GM21723 (cell line): ENCODE data around the gene SPATA32.

Experiments used
- ATAC-seq: cut with Tn5 transposase; IDR thresholded peaks from one replicate; pipeline ENCODE4 v1.9.1; 2021; ENCODE audit warnings: mild to moderate bottlenecking, moderate library complexity; ENCODE audit not compliant: unreplicated experiment

Gene SPATA32

GRCh38 chr17:45293413-45294211, 31.7 kb upstream of the SPATA32 start:
- no peak for ATAC-seq

- ATAC-seq = no peak
Observed at GRCh38 chr17:45292696-45293412, 31.0 kb upstream of the SPATA32 start.

- ATAC-seq = no peak
Observed at GRCh38 chr17:45291171-45291805, 29.4 kb upstream of the SPATA32 start.

- ATAC-seq = no peak
Observed at GRCh38 chr17:45290269-45290765, 28.4 kb upstream of the SPATA32 start.

GRCh38 chr17:45289301-45290268, 27.7 kb upstream of the SPATA32 start:
- no peak for ATAC-seq

- no peak for ATAC-seq
Observed at GRCh38 chr17:45288825-45289224, 26.9 kb upstream of the SPATA32 start.

GRCh38 chr17:45287526-45288500, 25.9 kb upstream of the SPATA32 start:
- no peak for ATAC-seq

GRCh38 chr17:45286286-45286685, 24.4 kb upstream of the SPATA32 start:
- no peak for ATAC-seq

GRCh38 chr17:45284176-45285140, 22.6 kb upstream of the SPATA32 start:
- no peak for ATAC-seq

GRCh38 chr17:45283711-45284110, 21.8 kb upstream of the SPATA32 start:
- no peak for ATAC-seq

- ATAC-seq = no peak
Observed at GRCh38 chr17:45282683-45283644, 21.1 kb upstream of the SPATA32 start.

- no peak for ATAC-seq
Observed at GRCh38 chr17:45279898-45280297, 18.0 kb upstream of the SPATA32 start.

GRCh38 chr17:45277992-45278391, 16.1 kb upstream of the SPATA32 start:
- ATAC-seq = no peak

- ATAC-seq = no peak
Observed at GRCh38 chr17:45277216-45277849, 15.4 kb upstream of the SPATA32 start.

- ATAC-seq = no peak
Observed at GRCh38 chr17:45276031-45276430, 14.1 kb upstream of the SPATA32 start.

- no peak for ATAC-seq
Observed at GRCh38 chr17:45274033-45274432, 12.1 kb upstream of the SPATA32 start.

GRCh38 chr17:45273551-45273957, 11.7 kb upstream of the SPATA32 start:
- ATAC-seq = no peak
